ENCODE data around the gene NELFB. TPM values are rescaled to one million over a fixed set of nuclear protein-coding genes. Genes with fewer than 3 reads are reported as not detected.

NELFB gene
- polyA plus RNA-seq, 1 donor (not counting 4 experiments of a cell fraction or from before 2014, with no cell fraction given) = 25.1 TPM

DNA sequence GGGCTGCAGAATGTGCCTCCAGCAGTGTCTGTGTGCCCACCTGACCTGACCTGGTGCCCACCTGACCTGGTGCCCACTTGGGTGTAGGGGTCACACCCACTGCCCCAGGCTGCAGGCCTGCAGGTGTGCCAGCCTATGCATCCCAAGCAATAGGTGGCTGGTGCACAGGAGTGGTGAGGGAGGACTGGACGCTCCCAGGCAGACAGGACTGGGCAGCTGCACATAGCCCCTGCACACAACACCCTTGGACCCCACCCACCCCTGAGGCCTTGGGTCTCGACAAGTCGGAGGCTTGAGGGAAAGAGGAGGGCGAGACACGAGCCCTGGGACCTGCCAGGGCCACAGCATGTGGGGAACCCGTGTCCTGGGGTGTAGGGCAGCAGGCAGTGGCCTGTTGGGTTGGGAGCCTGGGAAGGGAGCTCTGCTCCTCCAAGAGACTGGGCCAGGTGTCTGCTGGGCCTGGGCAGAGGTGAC is 57.8 kb downstream of the NELFB start:
- no peaks in the 10 kb centered on the region for H3K9me1 ChIP-seq (ENCODE audit: control insufficient read depth, extremely low read depth, insufficient read depth, low read length)
- no peak for FAIRE-seq
- no peaks in the 10 kb centered on the region for H3K36me3 ChIP-seq (ENCODE audit: control insufficient read depth in 2 of 2, extremely low read depth in 1 of 2, insufficient read depth in 2 of 2, low read length in 2 of 2)
- dilution Hi-C loops (cut with MboI; ENCODE audit: extremely low pct_ligation_motif_present, low sequenced_read_pairs) = no loop called here
- H3K4me1 ChIP-seq (ENCODE audit: control insufficient read depth, extremely low read depth, insufficient read depth, low read length) = peaks cover 24% of the 10 kb centered on the region
- no peaks in the 10 kb centered on the region for H4K20me1 ChIP-seq (ENCODE audit: control insufficient read depth, extremely low read depth, insufficient read depth, low read length)
- no peak overlapping the region for H2AFZ ChIP-seq (ENCODE audit: control insufficient read depth, low read length)
- no peaks in the 10 kb centered on the region for H3K79me2 ChIP-seq (ENCODE audit: control insufficient read depth, insufficient read depth, low read length)
- H3K9ac ChIP-seq (ENCODE audit: control insufficient read depth, extremely low read depth, insufficient read depth, low read length) = no peak overlapping the region
- H3K27me3 ChIP-seq (ENCODE audit: control insufficient read depth, extremely low read depth, insufficient read depth, low read length) = peaks cover 21% of the 10 kb centered on the region
- DNase-seq (ENCODE audit: low read depth, low spot score) = no peak
- no peak overlapping the region for H3K4me3 ChIP-seq (ENCODE audit: control insufficient read depth in 2 of 3, extremely low read depth in 1 of 3, insufficient read depth in 2 of 3, low read depth in 1 of 3, low read length in 3 of 3)
- H3K9me3 ChIP-seq (ENCODE audit: control insufficient read depth, low read depth, low read length) = no peaks in the 10 kb centered on the region
- H3K27ac ChIP-seq (ENCODE audit: control insufficient read depth, insufficient read depth, low read length) = no peak overlapping the region
- no peak overlapping the region for H3K4me2 ChIP-seq (ENCODE audit: control insufficient read depth, extremely low read depth, insufficient read depth, low read depth, low read length)
- TF ChIP-seq, protein P1, sequence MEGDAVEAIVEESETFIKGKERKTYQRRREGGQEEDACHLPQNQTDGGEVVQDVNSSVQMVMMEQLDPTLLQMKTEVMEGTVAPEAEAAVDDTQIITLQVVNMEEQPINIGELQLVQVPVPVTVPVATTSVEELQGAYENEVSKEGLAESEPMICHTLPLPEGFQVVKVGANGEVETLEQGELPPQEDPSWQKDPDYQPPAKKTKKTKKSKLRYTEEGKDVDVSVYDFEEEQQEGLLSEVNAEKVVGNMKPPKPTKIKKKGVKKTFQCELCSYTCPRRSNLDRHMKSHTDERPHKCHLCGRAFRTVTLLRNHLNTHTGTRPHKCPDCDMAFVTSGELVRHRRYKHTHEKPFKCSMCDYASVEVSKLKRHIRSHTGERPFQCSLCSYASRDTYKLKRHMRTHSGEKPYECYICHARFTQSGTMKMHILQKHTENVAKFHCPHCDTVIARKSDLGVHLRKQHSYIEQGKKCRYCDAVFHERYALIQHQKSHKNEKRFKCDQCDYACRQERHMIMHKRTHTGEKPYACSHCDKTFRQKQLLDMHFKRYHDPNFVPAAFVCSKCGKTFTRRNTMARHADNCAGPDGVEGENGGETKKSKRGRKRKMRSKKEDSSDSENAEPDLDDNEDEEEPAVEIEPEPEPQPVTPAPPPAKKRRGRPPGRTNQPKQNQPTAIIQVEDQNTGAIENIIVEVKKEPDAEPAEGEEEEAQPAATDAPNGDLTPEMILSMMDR (optimal IDR thresholded peaks at IDR 0.05 in 1 of 3, IDR thresholded peaks at IDR 0.05 in 1 of 3, conservative IDR thresholded peaks at IDR 0.05 in 1 of 3; ENCODE audit: extremely low read depth in 1 of 3, insufficient read depth in 2 of 3, low read length in 3 of 3) = no peak
- no peak for TF ChIP-seq EZH2 (IDR thresholded peaks at IDR 0.05; ENCODE audit: low read length)

DNA sequence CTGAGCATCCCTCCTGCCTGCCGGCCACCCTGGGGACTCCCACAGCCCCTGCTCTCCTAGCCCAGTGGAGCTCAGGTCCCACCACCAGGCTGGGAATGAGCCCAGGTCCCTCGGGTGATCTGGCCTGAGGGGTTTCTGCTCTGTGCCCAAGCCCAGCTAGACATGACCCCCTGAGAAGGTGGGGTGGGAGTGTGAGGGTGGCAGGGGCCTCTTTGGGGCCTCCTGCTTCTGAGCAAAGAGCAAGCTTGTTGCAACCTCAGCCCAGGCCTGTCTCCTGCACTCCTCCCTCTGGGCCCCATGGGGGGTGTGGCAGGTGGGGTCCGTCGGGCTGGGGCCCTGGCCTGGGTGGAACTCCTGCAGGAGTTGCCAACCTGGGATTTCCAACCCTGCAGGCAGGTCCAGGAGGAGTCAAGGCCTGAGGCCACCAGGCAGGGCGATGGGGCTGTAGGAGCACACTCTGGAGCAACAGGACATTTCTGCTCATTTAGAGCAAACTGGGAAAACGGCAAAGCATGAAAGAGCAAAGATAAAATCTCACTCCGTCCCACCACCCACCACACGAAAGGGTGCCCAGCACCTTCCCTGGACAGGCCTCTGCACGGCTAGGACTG is 58.3 kb downstream of the NELFB start:
- H3K79me2 ChIP-seq (ENCODE audit: control insufficient read depth, insufficient read depth, low read length) = no peaks in the 10 kb centered on the region
- TF ChIP-seq, protein P1 (optimal IDR thresholded peaks at IDR 0.05 in 1 of 3, IDR thresholded peaks at IDR 0.05 in 1 of 3, conservative IDR thresholded peaks at IDR 0.05 in 1 of 3; ENCODE audit: extremely low read depth in 1 of 3, insufficient read depth in 2 of 3, low read length in 3 of 3) = no peak
- TF ChIP-seq EZH2 (IDR thresholded peaks at IDR 0.05; ENCODE audit: low read length) = no peak
- no peak overlapping the region for H3K27ac ChIP-seq (ENCODE audit: control insufficient read depth, insufficient read depth, low read length)
- no peak overlapping the region for H3K4me2 ChIP-seq (ENCODE audit: control insufficient read depth, extremely low read depth, insufficient read depth, low read depth, low read length)
- H3K9me1 ChIP-seq (ENCODE audit: control insufficient read depth, extremely low read depth, insufficient read depth, low read length) = no peaks in the 10 kb centered on the region
- no peak overlapping the region for H3K9ac ChIP-seq (ENCODE audit: control insufficient read depth, extremely low read depth, insufficient read depth, low read length)
- FAIRE-seq (no peak), DNase-seq (ENCODE audit: low read depth, low spot score) (no peak)
- no peaks in the 10 kb centered on the region for H4K20me1 ChIP-seq (ENCODE audit: control insufficient read depth, extremely low read depth, insufficient read depth, low read length)
- H3K4me3 ChIP-seq (ENCODE audit: control insufficient read depth in 2 of 3, extremely low read depth in 1 of 3, insufficient read depth in 2 of 3, low read depth in 1 of 3, low read length in 3 of 3) = no peak overlapping the region
- no peaks in the 10 kb centered on the region for H3K36me3 ChIP-seq (ENCODE audit: control insufficient read depth in 2 of 2, extremely low read depth in 1 of 2, insufficient read depth in 2 of 2, low read length in 2 of 2)
- H3K9me3 ChIP-seq (ENCODE audit: control insufficient read depth, low read depth, low read length) = no peaks in the 10 kb centered on the region
- no peak overlapping the region for H2AFZ ChIP-seq (ENCODE audit: control insufficient read depth, low read length)
- dilution Hi-C loops (cut with MboI; ENCODE audit: extremely low pct_ligation_motif_present, low sequenced_read_pairs) = no loop called here
- H3K27me3 ChIP-seq (ENCODE audit: control insufficient read depth, extremely low read depth, insufficient read depth, low read length) = peaks cover 21% of the 10 kb centered on the region
- H3K4me1 ChIP-seq (ENCODE audit: control insufficient read depth, extremely low read depth, insufficient read depth, low read length) = peaks cover 24% of the 10 kb centered on the region
